Measurements from ENCODE around the gene LRIG1. TPM values are rescaled to one million over a fixed set of nuclear protein-coding genes. Genes with fewer than 3 reads are reported as not detected.
A peak's percentile ranks its signal among the peaks of the same experiment; 100 is the strongest.

LRIG1 gene
- total RNA-seq, 6 experiments from 2014 or later: 15.8 to 23.2 (median 17.8) TPM

GRCh38 chr3:66395635-66396034 lies 105.2 kb downstream of the LRIG1 start:
- WGBS (ENCODE audit: insufficient coverage, low coverage, low lambda C conversion rate, missing lambda C conversion rate): 89% methylated on average over 5 of the region's 10 CpGs
- intact Hi-C loops (cut with DNase I): no loop called here

GRCh38 chr3:66394753-66395249 lies 106.0 kb downstream of the LRIG1 start:
- no peaks in the 10 kb centered on the region for H3K4me1 ChIP-seq
- 75% methylated on average over 8 of the region's 8 CpGs for WGBS (ENCODE audit: insufficient coverage, low coverage, low lambda C conversion rate, missing lambda C conversion rate)
- H3K27ac ChIP-seq: no peak overlapping the region
- no peaks in the 10 kb centered on the region for H3K27me3 ChIP-seq
- intact Hi-C loops (cut with DNase I): no loop called here
- DNase-seq: no peak
- peaks cover 0 to 37% (median 7%) of the 10 kb centered on the region in 4 donors for H3K36me3 ChIP-seq
- H3K4me3 ChIP-seq: no peak overlapping the region
- no peak for ATAC-seq
- H3K9me3 ChIP-seq: no peaks in the 10 kb centered on the region
- no peak for TF ChIP-seq POLR2A (IDR thresholded peaks at IDR 0.05)
- TF ChIP-seq CTCF (IDR thresholded peaks at IDR 0.05): no peak

More at GRCh38 chr3:66395635-66396034, 105.2 kb downstream of the LRIG1 start:
- no peaks in the 10 kb centered on the region for H3K9me3 ChIP-seq
- ATAC-seq: no peak
- TF ChIP-seq POLR2A (IDR thresholded peaks at IDR 0.05): no peak
- TF ChIP-seq CTCF (IDR thresholded peaks at IDR 0.05): no peak
- no peak overlapping the region for H3K4me3 ChIP-seq
- H3K36me3 ChIP-seq: peaks cover 0 to 37% (median 7%) of the 10 kb centered on the region in 4 donors
- no peak overlapping the region for H3K27ac ChIP-seq
- DNase-seq: no peak
- H3K27me3 ChIP-seq: no peaks in the 10 kb centered on the region
- H3K4me1 ChIP-seq: no peaks in the 10 kb centered on the region

GRCh38 chr3:66394019-66394752 lies 106.6 kb downstream of the LRIG1 start:
- no peak for DNase-seq
- 70% methylated on average over 7 of the region's 12 CpGs for WGBS (ENCODE audit: insufficient coverage, low coverage, low lambda C conversion rate, missing lambda C conversion rate)
- intact Hi-C loops (cut with DNase I): no loop called here
- Histone ChIP-seq H3K27me3 (no peaks in the 10 kb centered on the region), H3K4me3 (no peak overlapping the region), H3K36me3 (peaks cover 0 to 37% (median 7%) of the 10 kb centered on the region in 4 donors), H3K9me3 (no peaks in the 10 kb centered on the region), H3K27ac (no peak overlapping the region), H3K4me1 (no peaks in the 10 kb centered on the region)
- peak; percentile 47 to 65 (median 50) for ATAC-seq
- TF ChIP-seq POLR2A (IDR thresholded peaks at IDR 0.05) (no peak), CTCF (IDR thresholded peaks at IDR 0.05) (no peak)

- DNase-seq (no peak), ATAC-seq (no peak)
- intact Hi-C loops (cut with DNase I): no loop called here
- Histone ChIP-seq H3K27me3 (no peaks in the 10 kb centered on the region), H3K4me3 (no peak overlapping the region), H3K9me3 (no peaks in the 10 kb centered on the region), H3K4me1 (no peaks in the 10 kb centered on the region), H3K36me3 (peaks cover 0 to 34% (median 7%) of the 10 kb centered on the region in 4 donors), H3K27ac (no peak overlapping the region)
- TF ChIP-seq POLR2A (IDR thresholded peaks at IDR 0.05) (no peak), CTCF (IDR thresholded peaks at IDR 0.05) (no peak)
- 74% methylated on average over 11 of the region's 13 CpGs for WGBS (ENCODE audit: insufficient coverage, low coverage, low lambda C conversion rate, missing lambda C conversion rate)
Measured at GRCh38 chr3:66393333-66394005, 107.4 kb downstream of the LRIG1 start.
